GM03348 (cell line): ENCODE results near the gene PIP5K1B.

Experiments used
- DNase-seq: peaks from one replicate; pipeline ENCODE4 v3.0.0; 2012; ENCODE audit warnings: low spot score

PIP5K1B gene

GRCh38 chr9:68739621-68740174 is 34.7 kb downstream of the PIP5K1B start:
- no peak for DNase-seq

- DNase-seq: no peak
Observed at GRCh38 chr9:68740561-68740960, 35.5 kb downstream of the PIP5K1B start.

- DNase-seq: no peak
Observed at GRCh38 chr9:68741234-68741633, 36.2 kb downstream of the PIP5K1B start.

- no peak for DNase-seq
Observed at GRCh38 chr9:68741704-68742332, 36.8 kb downstream of the PIP5K1B start.

GRCh38 chr9:68742333-68742730 is 37.3 kb downstream of the PIP5K1B start:
- no peak for DNase-seq

- no peak for DNase-seq
Observed at GRCh38 chr9:68744426-68744825, 39.4 kb downstream of the PIP5K1B start.

- DNase-seq: no peak
Observed at GRCh38 chr9:68746525-68746924, 41.5 kb downstream of the PIP5K1B start.

GRCh38 chr9:68747043-68747533 is 42.0 kb downstream of the PIP5K1B start:
- no peak for DNase-seq

- no peak for DNase-seq
Observed at GRCh38 chr9:68749135-68749534, 44.1 kb downstream of the PIP5K1B start.

- no peak for DNase-seq
Observed at GRCh38 chr9:68749579-68750159, 44.6 kb downstream of the PIP5K1B start.

GRCh38 chr9:68750255-68750654 is 45.2 kb downstream of the PIP5K1B start:
- no peak for DNase-seq

GRCh38 chr9:68750786-68751185 is 45.7 kb downstream of the PIP5K1B start:
- DNase-seq: no peak

GRCh38 chr9:68751556-68751955 is 46.5 kb downstream of the PIP5K1B start:
- no peak for DNase-seq

- DNase-seq: no peak
Observed at GRCh38 chr9:68755051-68755450, 50.0 kb downstream of the PIP5K1B start.

GRCh38 chr9:68755752-68756151 is 50.7 kb downstream of the PIP5K1B start:
- no peak for DNase-seq

GRCh38 chr9:68759981-68760673 is 55.1 kb downstream of the PIP5K1B start:
- no peak for DNase-seq

GRCh38 chr9:68760674-68761333 is 55.8 kb downstream of the PIP5K1B start:
- no peak for DNase-seq

GRCh38 chr9:68762570-68762969 is 57.5 kb downstream of the PIP5K1B start:
- no peak for DNase-seq

- DNase-seq: no peak
Observed at GRCh38 chr9:68763104-68763503, 58.1 kb downstream of the PIP5K1B start.

GRCh38 chr9:68768619-68769018 is 63.6 kb downstream of the PIP5K1B start:
- DNase-seq: no peak

- no peak for DNase-seq
Observed at GRCh38 chr9:68769852-68770251, 64.8 kb downstream of the PIP5K1B start.

GRCh38 chr9:68771376-68771775 is 66.3 kb downstream of the PIP5K1B start:
- DNase-seq: no peak
